GM12892 (cell line): ENCODE measurements around the gene ZNF813.

Source experiments
- POLR2A ChIP-seq: IDR thresholded peaks from 2 replicates; pipeline ENCODE4 v1.6.1; 2011; ENCODE audit warnings: low read depth, low read length, control low read depth
- POLR2AphosphoS5 ChIP-seq: IDR thresholded peaks from 2 replicates; pipeline ENCODE4 v1.6.1; 2011; ENCODE audit warnings: low read depth, low read length, control low read depth
- TAF1 ChIP-seq: IDR thresholded peaks from 2 replicates; pipeline ENCODE4 v1.6.1; 2011; ENCODE audit warnings: low read depth, mild to moderate bottlenecking, control low read depth, low read length, borderline replicate concordance

GRCh38 chr19:53461866-53462265 is 5.7 kb upstream of the ZNF813 start:
- no peak for TF ChIP-seq POLR2AphosphoS5
- no peak for TF ChIP-seq POLR2A
- TF ChIP-seq TAF1 = no peak
